ENCODE results near the gene SHISAL2A.
"Not testable (repeated sequence)": the region's sequence is repeated elsewhere in the genome, so short reads cannot be mapped to it uniquely, and the experiment has no call there.

Gene SHISAL2A

DNA sequence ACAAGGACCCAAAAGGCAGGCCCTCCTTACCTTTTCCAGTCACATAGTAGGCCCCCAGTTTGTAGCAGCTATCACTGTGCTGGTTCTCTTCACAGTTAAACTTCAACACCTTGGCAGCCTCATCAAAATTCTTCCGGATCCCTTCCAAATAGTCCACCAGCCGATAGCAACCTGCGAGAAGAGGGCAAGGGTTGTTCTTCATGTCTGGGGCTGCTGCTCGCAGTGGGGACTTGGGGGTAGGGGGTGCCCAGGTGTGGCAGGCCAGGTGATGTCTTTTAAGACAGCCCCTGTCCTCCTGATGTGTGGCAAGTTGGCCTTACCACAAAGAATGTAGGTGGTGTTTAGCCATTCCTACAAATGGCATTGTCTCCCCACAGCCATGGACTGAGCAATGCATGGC, 59.7 kb downstream of the SHISAL2A start:
- DNase-seq: no peak

DNA sequence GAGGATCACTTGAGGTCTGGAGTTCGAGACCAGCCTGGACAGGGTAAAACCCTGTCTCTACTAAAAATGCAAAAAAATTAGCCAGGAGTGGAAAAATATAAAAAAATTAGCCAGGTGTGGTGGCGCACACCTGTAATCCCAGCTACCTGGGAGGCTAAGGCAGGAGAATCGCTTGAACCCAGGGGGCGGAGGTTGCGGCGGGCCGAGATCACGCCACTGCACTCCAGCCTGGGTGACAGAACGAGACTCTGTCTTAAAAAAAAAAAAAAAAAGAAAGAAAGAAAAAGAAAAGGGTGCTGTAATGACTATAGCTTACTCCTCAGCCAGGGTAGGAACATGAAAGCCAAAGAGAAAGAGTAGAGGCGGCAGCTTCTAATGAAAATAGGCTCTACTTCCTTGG, 60.4 kb downstream of the SHISAL2A start:
- not testable (repeated sequence) for DNase-seq

DNA sequence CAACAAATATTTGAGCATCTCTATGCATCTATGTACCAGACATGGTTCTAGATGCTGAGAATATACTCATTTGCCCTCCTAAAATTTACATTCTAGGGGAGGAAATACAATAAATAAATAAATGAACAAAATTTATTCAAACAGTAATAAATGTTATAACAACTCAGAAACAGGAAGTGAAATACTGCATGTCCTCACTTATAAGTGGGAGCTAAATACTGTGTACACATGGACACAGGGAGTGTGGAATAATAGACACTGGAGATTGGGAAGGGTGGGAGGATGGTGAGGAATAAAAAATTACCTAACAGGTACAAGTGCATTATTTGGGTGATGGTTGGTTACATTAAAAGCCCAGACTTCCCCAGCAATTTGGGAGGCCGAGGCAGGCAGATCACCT, 60.9 kb downstream of the SHISAL2A start:
- no peak for DNase-seq

DNA sequence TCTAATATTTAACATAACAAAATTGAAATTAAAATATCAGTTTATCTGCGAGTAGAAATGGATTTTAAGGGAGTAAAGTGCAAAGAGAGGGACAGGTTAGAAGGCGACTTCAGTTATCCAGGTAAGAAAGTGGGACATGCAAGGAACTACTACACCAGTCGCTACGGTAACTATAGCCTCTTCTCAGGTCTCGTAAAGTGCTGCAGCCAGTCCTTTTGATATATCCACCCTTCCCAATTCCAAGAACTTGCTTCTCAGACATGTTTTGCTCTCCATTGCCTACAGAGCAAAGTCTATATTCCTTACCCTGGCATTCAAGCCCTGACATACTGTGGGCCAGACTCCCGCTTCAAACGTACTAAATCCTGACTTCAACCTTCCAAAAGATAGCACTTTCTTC, 62.7 kb downstream of the SHISAL2A start:
- DNase-seq: no peak

DNA sequence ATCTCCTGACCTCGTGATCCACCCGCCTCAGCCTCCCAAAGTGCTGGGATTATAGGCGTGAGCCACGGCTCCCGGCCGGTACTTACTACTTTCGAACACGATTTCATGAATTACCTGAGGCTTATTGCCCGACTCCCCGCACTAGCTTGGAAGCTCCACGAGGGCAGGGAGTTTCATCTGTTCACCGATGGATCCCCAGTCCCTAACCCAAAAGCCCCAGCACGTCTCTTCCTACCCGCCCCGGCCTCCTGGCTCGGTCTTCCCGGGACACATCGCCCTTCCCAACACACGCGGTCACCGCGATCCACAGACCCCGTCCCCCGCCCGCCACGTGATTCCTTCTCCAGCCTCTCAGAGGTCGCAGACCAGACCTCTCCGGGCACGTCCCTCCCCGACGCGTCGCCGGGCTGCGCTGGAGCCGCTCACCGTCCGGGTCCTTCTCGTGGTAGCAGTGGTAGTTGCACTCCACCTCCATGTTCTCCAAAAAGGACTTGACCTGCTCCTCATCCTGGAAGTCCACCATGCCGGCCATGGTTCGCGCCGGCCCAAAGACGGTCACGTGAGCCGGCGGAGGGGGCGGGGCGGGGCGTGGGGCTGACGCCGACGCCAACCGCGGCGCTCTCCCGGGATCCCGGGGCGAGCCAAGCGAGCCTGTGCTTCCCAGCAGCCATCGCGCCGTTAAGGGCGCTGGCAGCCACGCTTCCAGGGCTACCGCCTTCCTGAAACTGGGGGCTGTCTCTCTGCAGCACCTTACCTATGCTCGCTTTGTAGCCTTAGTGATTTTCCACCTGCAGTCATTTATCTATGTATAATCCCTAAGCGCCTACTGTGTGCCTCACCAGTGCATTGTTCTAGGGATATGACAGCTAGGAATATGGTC, 65.1 kb downstream of the SHISAL2A start, which contains the start of gene COA7:
Gene COA7, minus strand, starts transcription at position 553 of the 880 bp plus-strand sequence. Its CDS starts 21 bp downstream, at position 532.
- peak; percentile 90 for DNase-seq

DNA sequence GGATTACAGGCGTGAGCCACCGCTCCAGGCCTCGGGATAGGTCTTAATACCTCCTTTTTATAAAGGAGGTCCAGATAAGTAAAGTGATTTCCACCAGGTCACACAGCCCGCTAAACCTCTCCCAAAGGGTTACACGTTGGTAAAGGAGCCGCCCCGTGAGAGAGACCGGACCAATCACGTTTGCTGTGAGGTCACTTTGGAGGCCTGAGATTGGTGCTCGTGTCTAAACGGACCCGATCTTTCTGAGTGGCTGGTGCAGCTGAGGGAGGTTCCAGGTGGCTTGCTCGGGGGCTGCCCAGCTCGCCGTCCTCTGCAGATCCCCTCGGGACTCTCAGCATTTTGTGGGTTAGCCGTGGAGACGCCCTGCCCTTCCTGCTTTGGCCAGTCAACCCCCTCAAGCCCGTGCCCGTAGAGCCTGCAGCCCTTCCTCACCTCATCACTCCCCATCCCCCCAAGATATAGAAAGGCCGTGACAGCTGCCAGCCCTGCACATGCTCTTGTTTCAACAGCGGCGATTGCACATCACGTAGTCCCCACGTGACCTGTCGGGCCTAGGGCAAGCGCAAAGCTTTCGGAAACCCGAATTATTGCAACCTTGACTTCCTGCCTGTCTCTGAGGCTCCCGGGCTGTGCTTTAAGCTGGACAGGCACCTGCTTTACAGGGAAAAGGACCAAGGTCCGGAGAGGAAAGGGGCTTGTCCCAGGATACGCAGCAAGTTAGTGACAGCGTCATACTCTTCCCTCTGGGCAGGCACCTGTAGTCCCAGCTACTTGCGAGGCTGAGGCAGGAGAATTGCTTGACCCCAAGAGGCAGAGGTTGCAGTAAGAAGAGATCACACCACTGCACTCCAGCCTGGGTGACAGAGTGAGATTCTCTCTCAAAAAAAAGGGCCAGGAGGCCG, 70.2 kb downstream of the SHISAL2A start:
- peak; percentile 96 for DNase-seq

DNA sequence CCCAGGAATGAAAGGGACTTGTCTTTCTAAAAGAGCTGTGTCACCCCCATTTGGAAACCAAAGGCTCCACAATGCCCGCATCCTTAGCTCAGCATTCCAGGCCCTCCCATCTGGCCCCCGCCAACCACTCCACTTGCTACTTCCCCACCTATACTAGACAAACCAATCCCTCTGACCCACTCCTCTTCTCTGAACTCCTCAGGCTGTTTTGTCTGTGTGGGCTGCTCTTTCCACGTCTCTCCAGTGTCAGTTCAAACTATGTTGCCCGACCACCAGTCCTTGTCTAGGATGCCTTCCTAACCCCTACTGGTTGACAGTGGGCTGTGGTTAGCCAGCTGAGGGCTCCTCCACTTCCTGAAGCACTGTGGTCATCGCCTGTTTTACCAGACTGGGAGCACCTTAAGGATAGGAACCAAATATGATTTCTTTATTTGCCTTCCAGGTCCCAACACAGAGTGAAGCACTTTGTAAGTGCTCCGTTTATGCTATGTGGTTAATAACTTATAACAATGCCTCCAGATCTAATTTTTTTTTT, 73.2 kb downstream of the SHISAL2A start:
- no peak for DNase-seq

Measured in NCI-H69 (cell line).